GM21576 (cell line): ENCODE results near the gene SHISA8.

ENCODE experiments used
- ATAC-seq: cut with Tn5 transposase; IDR thresholded peaks from one replicate; pipeline ENCODE4 v1.9.1; 2021; ENCODE audit warnings: mild to moderate bottlenecking, moderate library complexity; ENCODE audit not compliant: unreplicated experiment

SHISA8 gene

GRCh38 chr22:41934284-41935014 lies 19.6 kb upstream of the SHISA8 start:
- ATAC-seq, result no peak

- ATAC-seq, result no peak
These were observed 18.7 kb upstream of the SHISA8 start for GRCh38 chr22:41933411-41934177.

GRCh38 chr22:41932353-41932752 lies 17.5 kb upstream of the SHISA8 start:
- no peak for ATAC-seq

- no peak for ATAC-seq
These were observed 16.9 kb upstream of the SHISA8 start for GRCh38 chr22:41931701-41932269.

- ATAC-seq, result no peak
These were observed 14.5 kb upstream of the SHISA8 start for GRCh38 chr22:41929418-41929810.

GRCh38 chr22:41928593-41929417 lies 13.9 kb upstream of the SHISA8 start:
- no peak for ATAC-seq

- no peak for ATAC-seq
These were observed 12.9 kb upstream of the SHISA8 start for GRCh38 chr22:41927813-41928212.

GRCh38 chr22:41925783-41926460 lies 11.0 kb upstream of the SHISA8 start:
- ATAC-seq, result peak; percentile 41

GRCh38 chr22:41923595-41924276 lies 8.9 kb upstream of the SHISA8 start:
- ATAC-seq, result no peak

GRCh38 chr22:41922940-41923594 lies 8.2 kb upstream of the SHISA8 start:
- no peak for ATAC-seq

- no peak for ATAC-seq
These were observed 7.5 kb upstream of the SHISA8 start for GRCh38 chr22:41922328-41922727.

- peak; percentile 23 for ATAC-seq
These were observed 5.5 kb upstream of the SHISA8 start for GRCh38 chr22:41920271-41920976.

GRCh38 chr22:41919357-41920224 lies 4.7 kb upstream of the SHISA8 start:
- peak; percentile 32 for ATAC-seq

GRCh38 chr22:41917903-41918791 lies 3.3 kb upstream of the SHISA8 start:
- ATAC-seq, result no peak

GRCh38 chr22:41917375-41917902 lies 2.6 kb upstream of the SHISA8 start:
- no peak for ATAC-seq

GRCh38 chr22:41916745-41917358 lies 2.0 kb upstream of the SHISA8 start:
- no peak for ATAC-seq
